ENCODE measurements around the gene CLASP1. TPM values are rescaled to one million over a fixed set of nuclear protein-coding genes. Genes with fewer than 3 reads are reported as not detected.

The CLASP1 gene
- total RNA-seq, 1 experiment from 2014 or later: 45.9 TPM

- Mint-ChIP-seq H3K27ac (no peak overlapping the region), H3K36me3 (ENCODE audit: insufficient read depth in 1 of 3, low read depth in 3 of 3) (peaks cover 24 to 83% (median 66%) of the 10 kb centered on the region in 3 experiments; a peak in 6 of 7 replicates), H3K9me3 (no peaks in the 10 kb centered on the region), H3K4me1 (no peaks in the 10 kb centered on the region), H3K4me3 (no peak overlapping the region), H3K27me3 (ENCODE audit: low read depth) (no peaks in the 10 kb centered on the region)
- no peak overlapping the region for H2BK5ac ChIP-seq (ENCODE audit: insufficient read length, low read length)
- no peak overlapping the region for H3K27ac ChIP-seq (ENCODE audit: insufficient read length, low read depth, low read length)
- H2BK12ac ChIP-seq (ENCODE audit: insufficient read length, low read depth, low read length): no peak overlapping the region
- no peak overlapping the region for H4K8ac ChIP-seq (replicated peaks; ENCODE audit: insufficient read length, low read depth, low read length)
- no peaks in the 10 kb centered on the region for H4K20me1 ChIP-seq (ENCODE audit: control insufficient read depth, insufficient read depth, insufficient read length)
- no peaks in the 10 kb centered on the region for H3K79me2 ChIP-seq (ENCODE audit: insufficient read depth, low read length)
- no peak overlapping the region for H4K91ac ChIP-seq (ENCODE audit: insufficient read length, low read depth, low read length)
- no peak overlapping the region for H3K9ac ChIP-seq (ENCODE audit: extremely low read depth, insufficient read length, low read length)
- TF ChIP-seq, protein P1, sequence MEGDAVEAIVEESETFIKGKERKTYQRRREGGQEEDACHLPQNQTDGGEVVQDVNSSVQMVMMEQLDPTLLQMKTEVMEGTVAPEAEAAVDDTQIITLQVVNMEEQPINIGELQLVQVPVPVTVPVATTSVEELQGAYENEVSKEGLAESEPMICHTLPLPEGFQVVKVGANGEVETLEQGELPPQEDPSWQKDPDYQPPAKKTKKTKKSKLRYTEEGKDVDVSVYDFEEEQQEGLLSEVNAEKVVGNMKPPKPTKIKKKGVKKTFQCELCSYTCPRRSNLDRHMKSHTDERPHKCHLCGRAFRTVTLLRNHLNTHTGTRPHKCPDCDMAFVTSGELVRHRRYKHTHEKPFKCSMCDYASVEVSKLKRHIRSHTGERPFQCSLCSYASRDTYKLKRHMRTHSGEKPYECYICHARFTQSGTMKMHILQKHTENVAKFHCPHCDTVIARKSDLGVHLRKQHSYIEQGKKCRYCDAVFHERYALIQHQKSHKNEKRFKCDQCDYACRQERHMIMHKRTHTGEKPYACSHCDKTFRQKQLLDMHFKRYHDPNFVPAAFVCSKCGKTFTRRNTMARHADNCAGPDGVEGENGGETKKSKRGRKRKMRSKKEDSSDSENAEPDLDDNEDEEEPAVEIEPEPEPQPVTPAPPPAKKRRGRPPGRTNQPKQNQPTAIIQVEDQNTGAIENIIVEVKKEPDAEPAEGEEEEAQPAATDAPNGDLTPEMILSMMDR (conservative IDR thresholded peaks at IDR 0.05): no peak
- H2BK120ac ChIP-seq (ENCODE audit: low read depth, low read length, poor library complexity, severe bottlenecking): no peak overlapping the region
- no peak overlapping the region for H3T11ph ChIP-seq (ENCODE audit: low read length)
- no peak overlapping the region for H3K23ac ChIP-seq (ENCODE audit: insufficient read length, low read depth, low read length)
- H2BK15ac ChIP-seq (ENCODE audit: low read depth, low read length): no peak overlapping the region
- H3K9me3 ChIP-seq (ENCODE audit: control insufficient read depth, low read depth, low read length): no peaks in the 10 kb centered on the region
- no peaks in the 10 kb centered on the region for H3K4me1 ChIP-seq (ENCODE audit: insufficient read depth, low read length)
- no peaks in the 10 kb centered on the region for H3K27me3 ChIP-seq (ENCODE audit: insufficient read depth, low read length)
- no peak overlapping the region for H3K4ac ChIP-seq (ENCODE audit: low read depth, low read length)
- no CpG with 5 or more reads among the region's 4 CpGs for WGBS (ENCODE audit: extremely low coverage, insufficient read length, low lambda C conversion rate)
- no peaks in the 10 kb centered on the region for H3K23me2 ChIP-seq (ENCODE audit: insufficient read length, low read depth, low read length, poor library complexity, severe bottlenecking)
- no peak overlapping the region for H2BK20ac ChIP-seq (ENCODE audit: low read depth, low read length, poor library complexity, severe bottlenecking)
- H2AK5ac ChIP-seq (ENCODE audit: insufficient read length, low read length): no peak overlapping the region
- H3K14ac ChIP-seq (ENCODE audit: insufficient read depth, low read length): no peak overlapping the region
- H2AFZ ChIP-seq (ENCODE audit: low read length): no peak overlapping the region
- no peak overlapping the region for H3K18ac ChIP-seq (ENCODE audit: insufficient read length, low read depth, low read length)
- DNase-seq: no peak
- no peak overlapping the region for H4K5ac ChIP-seq (ENCODE audit: insufficient read length, low read depth, low read length)
- no peaks in the 10 kb centered on the region for H3K79me1 ChIP-seq (ENCODE audit: insufficient read depth, low read depth, low read length, poor library complexity, severe bottlenecking)
- no peak overlapping the region for H3K56ac ChIP-seq (ENCODE audit: insufficient read length, low read depth, low read length)
- H3K4me2 ChIP-seq (ENCODE audit: insufficient read depth, insufficient read length, low read length): no peak overlapping the region
Observed at GRCh38 chr2:121350402-121350775, 298.9 kb downstream of the CLASP1 start.

All from H9 (cell line).